ENCODE results near the gene MSI2.

- no peak for TF ChIP-seq CTCF (IDR thresholded peaks at IDR 0.05)
- TF ChIP-seq EZH2 (IDR thresholded peaks at IDR 0.05; ENCODE audit: borderline replicate concordance, insufficient read depth, low read depth, low read length, poor library complexity, severe bottlenecking): no peak
These were observed 256.4 kb downstream of the MSI2 start for GRCh38 chr17:57512691-57513090.

Measured in B cell (primary cell).